GM23338 (cell line): ENCODE results near the gene CD300H.

Source experiments
- CREB1 ChIP-seq: fragments of 250-450 bp; sonication (Bioruptor Pico); IDR thresholded peaks from 2 replicates; pipeline ENCODE4 v1.5.0; 2020; ENCODE audit warnings: low read depth, mild to moderate bottlenecking, moderate library complexity
- CTCF ChIP-seq, 2 experiments: fragments of 200-600 bp in 1 of 2; sonication (generic) in 1 of 2; conservative IDR thresholded peaks; 2 replicates each; pipeline versions ENCODE4 v1.5.1 to v1.6.1; 2016 to 2017; ENCODE audit warnings: antibody characterized with exemption in 2 of 2, low read depth in 2 of 2, mild to moderate bottlenecking in 2 of 2, moderate library complexity in 1 of 2
- EZH2 ChIP-seq: fragments of 200-600 bp; sonication (generic); IDR thresholded peaks from one replicate; pipeline ENCODE4 v1.8.0; 2017; ENCODE audit warnings: antibody characterized with exemption, mild to moderate bottlenecking, low read depth; ENCODE audit not compliant: unreplicated experiment
- EZH2phosphoT487 ChIP-seq: fragments of 200-600 bp; sonication (generic); IDR thresholded peaks from one replicate; pipeline ENCODE4 v1.8.1; 2018; ENCODE audit warnings: antibody characterized with exemption; ENCODE audit not compliant: unreplicated experiment
- POLR2AphosphoS5 ChIP-seq: IDR thresholded peaks from 2 replicates; pipeline ENCODE4 v1.6.1; 2016; ENCODE audit warnings: antibody characterized with exemption, low read depth
- REST ChIP-seq: IDR thresholded peaks from one replicate; pipeline ENCODE4 v1.6.1; 2018; ENCODE audit warnings: antibody characterized with exemption; ENCODE audit not compliant: unreplicated experiment
- ZNF114 ChIP-seq: fragments of 250-450 bp; sonication (Bioruptor Pico); IDR thresholded peaks from 2 replicates; pipeline ENCODE4 v1.5.0; 2020; ENCODE audit warnings: mild to moderate bottlenecking, moderate library complexity
- ZNF462 ChIP-seq: fragments of 250-450 bp; sonication (Bioruptor Pico); IDR thresholded peaks from 2 replicates; pipeline ENCODE4 v1.5.0; 2020; ENCODE audit warnings: mild to moderate bottlenecking, moderate library complexity

GRCh38 chr17:74563358-74563757 lies 4.0 kb downstream of the CD300H start:
- no peak for TF ChIP-seq CREB1 (CRISPR knock-in tag)
- TF ChIP-seq CTCF (conservative IDR thresholded peaks at IDR 0.05; ENCODE audit: low read depth in 2 of 2), result no peak
- TF ChIP-seq POLR2AphosphoS5, result no peak
- TF ChIP-seq ZNF462 (CRISPR knock-in tag), result no peak
- TF ChIP-seq EZH2, result no peak
- no peak for TF ChIP-seq EZH2phosphoT487
- TF ChIP-seq REST, result no peak
- no peak for TF ChIP-seq ZNF114
